Midbrain (tissue), 1 donor: ENCODE data around the gene XPNPEP3.
"Not testable (repeated sequence)": the region's sequence is repeated elsewhere in the genome, so short reads cannot be mapped to it uniquely, and the experiment has no call there.

Source experiments
- DNase-seq: peaks from one replicate; lab custom pipeline; 2025; lab: John Stamatoyannopoulos, UW

The XPNPEP3 gene

DNA sequence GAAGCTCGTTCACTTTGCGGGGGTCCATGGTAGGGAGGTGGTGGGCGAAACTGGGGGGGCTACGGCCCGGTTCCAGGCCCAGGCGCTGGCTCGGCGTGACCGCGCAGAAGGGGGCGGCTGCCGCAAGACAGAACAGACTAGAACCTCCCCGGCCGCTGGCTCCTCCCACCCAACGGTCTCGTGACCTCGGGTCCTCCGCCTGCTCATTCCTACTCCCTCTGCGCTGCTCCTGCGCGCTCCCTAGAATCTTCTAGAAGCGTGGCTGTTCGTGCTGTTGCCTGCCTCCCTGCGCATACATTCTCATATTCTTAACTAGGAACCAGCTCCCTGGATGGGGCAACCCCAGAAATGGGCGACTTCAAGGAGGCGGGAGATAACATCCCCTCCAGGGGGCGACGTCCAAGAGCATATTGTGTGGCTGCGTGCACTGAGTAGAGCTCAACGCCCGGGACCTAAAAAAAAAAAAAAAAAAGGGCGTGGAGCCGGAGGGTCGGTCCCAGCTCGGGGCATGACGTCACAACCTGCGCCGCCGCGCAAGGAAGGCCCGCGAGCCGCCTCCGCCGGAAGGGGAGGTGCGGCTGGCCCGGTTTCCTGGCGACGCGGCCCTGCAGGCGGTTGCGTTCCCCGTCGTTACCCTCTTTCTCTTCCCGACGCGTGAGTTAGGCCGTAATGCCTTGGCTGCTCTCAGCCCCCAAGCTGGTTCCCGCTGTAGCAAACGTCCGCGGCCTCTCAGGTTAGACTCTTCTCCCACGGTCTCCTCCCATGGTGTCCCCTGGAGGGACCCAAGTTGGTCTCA lies at the start of gene XPNPEP3, which contains the start of gene ST13:
XPNPEP3 (plus strand) TSS at position 636 of the 796 bp plus-strand sequence; CDS start at position 670, 34 bp downstream.
ST13 (minus strand) TSS at position 127 of the 796 bp plus-strand sequence; CDS start at position 28, 99 bp downstream.
- DNase-seq, result peak; percentile 96

DNA sequence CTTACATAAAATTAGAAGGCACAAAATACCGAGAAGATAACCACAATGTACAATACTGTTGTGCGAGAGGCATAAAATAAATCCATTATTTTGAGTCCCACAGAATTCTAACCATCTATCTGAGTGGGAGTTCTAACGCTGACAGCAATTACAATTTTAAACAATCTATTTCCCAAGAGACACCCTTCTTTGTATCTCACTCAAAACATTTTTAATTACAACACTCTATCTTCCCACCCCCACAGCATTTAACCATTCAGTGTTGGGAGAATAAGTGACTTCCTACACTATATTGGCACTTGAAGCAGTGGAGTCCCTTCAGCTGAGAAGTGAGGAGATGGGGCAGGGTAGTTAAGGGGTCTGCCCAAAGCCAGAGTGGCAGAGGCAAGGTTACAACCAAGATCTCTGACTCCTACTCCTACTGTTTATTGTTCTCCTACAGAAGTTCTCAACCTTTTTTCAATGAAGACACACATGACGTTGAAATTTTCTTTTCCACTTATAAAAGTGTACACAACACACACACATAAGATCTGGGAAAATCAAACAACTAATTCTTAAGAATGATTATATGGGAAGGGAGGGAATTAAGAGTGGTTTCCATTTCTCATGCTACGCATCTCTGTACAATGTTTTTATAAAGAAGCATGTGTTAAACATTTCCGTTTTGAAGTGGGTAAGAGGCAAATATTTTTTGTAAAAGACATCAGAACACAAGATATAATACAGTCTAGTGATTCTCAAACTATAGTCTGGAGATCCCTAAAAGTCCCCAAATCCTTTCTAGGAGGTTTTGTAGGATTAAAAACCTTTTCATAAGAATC lies 48.7 kb upstream of the XPNPEP3 start:
- DNase-seq, result no peak

DNA sequence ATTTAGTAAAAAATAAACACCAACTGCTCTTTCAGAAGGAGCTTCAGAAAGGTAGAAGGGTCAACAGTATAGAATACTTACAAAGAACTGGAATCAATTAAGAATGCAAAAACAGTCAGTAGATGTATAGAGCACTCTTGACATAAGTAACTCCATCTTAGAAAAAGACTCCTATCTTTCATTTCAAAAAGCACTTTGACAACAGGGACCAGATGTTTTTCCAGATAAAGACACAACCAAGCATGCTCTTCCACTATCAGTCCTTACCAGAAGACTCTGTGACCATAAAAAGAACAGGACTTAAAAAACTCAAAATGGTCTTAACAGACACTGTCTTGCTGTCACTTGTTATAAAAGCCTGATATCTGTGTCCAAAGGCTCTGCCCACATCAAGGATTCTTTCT lies 43.0 kb upstream of the XPNPEP3 start:
- DNase-seq, result no peak

DNA sequence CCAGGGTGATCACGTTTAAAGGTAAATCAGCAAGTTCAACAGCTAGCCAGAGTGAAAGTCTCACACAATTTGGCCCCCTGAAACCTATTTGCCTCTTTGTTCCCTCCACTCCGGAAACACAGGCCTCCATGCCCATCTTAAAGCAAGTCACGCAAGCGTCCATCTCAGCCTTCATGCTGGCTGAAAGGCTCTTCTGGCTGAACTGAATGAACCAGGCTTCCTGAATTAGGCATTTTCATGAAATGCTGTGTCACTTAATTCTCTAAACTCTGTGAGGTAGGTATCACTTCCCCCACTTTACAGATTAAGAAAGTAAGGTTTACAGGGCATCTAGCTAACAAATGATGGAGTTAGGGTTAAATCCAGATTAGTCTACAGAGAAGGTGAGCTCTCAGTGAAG lies 39.2 kb upstream of the XPNPEP3 start:
- no peak for DNase-seq

DNA sequence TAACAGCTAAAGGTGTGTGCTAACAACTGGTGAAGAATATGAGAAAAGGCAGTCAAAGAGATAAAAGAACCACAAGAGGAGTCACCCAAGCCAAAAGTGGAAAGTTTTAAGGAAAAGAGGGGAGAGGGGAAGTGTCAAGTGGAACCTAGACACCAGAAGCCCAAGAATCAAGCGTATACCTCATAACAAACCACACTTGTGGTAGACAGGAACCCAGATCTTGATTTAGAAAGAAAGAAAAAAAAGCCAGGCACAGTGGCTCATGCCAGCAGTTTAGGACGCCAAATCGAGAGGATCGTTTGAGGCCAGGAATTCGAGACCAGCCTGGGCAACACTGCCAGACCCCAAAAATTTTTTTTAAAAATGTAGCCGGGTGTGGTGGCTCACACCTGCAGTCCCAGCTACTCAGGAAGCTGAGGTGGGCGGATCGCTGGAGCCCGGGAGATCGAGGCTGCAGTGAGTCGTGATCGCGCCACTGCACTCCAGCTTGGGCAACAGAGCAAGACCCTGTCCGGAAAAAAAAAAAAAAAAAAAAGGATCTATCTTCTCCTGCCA lies 38.7 kb upstream of the XPNPEP3 start:
- DNase-seq, result no peak

DNA sequence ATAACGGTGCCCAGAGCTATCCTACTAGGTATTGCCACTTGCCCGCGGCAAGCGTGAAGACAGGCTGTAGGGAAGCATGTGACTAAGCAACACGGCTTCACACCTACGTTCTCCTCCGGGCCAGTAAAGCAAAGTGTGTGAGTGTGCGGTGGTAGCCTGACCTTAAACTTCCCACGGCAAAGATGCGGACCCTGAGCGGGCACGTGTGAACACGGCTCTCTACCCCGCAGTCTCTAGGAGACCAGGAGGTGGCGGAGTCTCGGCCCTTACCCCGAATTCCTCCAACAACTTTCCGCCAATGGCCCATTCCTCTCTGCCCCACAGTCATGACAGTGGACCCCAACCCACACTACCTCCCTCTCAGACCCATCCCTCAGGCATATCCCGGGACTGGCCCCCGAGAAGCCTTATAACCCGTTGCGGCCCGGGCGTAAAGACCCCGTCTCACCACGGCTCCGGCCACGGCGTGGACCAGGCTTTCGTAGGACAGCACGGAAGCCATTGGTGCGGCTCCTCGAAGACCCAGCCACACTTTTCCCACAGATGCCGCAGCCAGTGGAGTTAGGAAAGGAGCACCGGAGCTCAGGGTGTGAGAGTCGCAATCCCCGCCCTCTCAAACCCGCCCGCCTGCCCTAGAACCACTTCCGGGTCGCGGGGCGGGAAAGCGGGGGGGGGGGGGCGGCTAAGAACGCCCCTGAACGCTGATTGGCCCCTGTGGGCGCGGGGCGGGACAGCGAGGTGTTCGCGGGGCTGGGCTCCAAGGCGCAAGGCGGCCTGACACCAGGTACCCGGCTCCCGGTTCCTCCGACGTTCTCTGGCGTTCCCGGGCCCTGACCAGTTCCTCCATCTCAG lies 38.0 kb upstream of the XPNPEP3 start, which contains the start of gene SLC25A17:
SLC25A17 (minus strand) TSS at position 600 of the 852 bp plus-strand sequence; CDS start at position 502, 98 bp downstream.
- peak; percentile 92 for DNase-seq

DNA sequence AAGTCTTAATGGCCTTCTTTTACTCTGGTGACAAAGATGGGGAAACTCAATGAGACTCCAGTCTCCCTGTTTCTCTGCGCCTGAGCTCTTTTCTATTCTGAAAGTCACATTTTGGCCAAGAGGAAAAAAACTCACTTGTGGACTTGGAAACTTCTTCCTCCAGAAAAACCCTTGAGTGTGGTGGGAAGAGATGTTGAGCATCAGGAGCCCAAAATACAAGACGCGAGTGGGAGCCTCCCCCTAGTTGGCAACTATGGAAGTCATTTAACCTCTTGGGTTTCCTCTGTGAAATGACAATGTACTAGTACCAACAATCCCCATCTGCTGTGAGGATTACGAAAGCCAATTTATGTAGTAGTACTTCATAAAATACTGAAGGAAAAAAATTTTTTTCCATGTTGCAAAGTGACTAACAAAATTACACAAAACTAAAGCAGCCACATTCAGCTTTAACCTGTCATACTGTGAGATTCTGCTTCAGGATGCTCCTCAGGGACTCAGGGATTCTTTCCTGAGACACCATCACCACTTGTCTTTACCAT lies 37.3 kb upstream of the XPNPEP3 start:
- DNase-seq, result no peak

DNA sequence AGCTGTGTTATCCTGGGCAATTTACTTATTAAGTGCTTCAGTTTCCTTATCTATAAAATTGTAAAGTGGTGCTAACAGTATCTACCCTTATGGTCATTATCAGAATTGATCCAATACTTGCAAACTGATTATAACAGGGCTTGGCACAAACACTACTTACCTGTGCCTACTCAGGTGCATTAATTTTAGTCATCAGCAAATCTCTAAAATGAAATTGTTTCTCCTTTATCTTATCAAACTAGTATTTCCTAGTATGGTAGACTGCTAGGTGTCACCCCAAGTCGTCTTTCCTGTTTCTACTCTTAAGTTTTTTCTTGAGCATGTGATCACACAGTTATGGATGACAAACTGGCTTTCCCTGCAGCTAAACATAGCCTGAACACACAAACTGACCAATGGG lies 33.5 kb upstream of the XPNPEP3 start:
- DNase-seq, result no peak

DNA sequence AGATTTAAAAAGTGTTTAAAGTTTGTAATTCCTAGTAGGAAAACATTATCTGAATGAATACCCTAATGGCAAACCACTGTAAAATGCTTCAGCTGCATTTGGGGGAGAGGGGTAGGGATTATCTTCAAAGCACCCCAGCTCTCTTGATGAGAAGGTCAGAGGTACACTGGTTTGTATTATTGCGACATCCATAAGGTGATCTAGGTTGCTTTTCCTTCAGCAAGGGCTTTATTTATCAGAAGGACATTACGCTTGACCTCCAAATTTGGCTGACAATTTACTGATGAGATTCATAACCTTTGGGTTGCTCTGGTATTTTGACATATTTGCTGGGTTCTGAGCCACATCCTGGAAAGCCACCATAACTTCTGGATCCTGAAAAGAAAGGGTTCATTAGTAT lies 30.7 kb upstream of the XPNPEP3 start:
- not testable (repeated sequence) for DNase-seq

DNA sequence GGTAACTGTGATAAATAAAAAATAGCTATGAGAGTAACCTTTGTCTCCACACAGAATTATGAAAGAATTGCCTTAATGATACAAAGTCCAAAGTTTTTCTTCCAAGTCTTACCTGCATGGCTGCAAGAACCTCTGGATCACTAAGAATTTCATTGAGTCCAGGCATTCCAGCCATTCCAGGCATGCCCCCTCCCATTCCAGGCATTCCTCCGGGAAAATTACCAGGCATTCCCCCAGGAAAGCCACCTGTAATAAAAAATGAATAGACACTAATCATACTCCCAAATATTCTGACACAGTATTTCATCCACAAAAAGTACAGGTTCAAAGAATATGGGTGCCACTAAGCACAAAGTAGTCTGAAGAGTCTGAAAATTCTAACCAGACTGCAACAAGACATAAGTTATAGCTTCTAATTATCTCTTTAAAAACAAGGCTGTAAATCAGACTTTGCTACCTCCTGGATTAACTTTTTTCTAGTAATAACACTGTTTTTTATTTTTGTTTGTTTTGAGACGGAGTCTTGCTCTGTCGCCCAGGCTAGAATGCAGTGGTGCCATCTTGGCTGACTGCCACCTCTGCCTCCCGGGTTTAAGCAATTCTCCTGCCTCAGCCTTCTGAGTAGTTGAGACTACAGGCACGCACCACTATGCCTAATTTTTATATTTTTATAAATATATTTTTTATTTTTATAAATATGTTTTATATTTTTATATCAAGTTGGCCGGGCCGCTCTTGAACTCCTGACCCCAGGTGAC lies 29.8 kb upstream of the XPNPEP3 start:
- DNase-seq, result no peak

DNA sequence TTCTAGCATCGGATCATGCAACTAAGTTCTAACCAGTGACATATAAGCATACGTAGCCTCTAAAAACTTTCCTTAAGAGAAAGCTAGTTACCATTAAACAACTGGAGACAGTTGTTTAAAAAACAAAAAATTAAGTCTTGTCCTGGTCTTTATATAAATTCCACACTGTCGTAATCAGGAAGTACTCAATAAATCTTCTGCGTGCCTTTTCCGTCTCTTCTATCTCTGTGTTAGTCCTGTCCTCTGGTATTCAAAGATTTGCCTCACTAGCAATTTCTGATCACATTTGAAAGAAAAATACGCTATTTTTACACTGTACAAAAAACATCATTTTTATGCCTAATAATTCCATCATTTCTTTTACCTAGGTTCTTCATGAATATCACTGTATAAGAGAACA lies 27.8 kb upstream of the XPNPEP3 start:
- no peak for DNase-seq

DNA sequence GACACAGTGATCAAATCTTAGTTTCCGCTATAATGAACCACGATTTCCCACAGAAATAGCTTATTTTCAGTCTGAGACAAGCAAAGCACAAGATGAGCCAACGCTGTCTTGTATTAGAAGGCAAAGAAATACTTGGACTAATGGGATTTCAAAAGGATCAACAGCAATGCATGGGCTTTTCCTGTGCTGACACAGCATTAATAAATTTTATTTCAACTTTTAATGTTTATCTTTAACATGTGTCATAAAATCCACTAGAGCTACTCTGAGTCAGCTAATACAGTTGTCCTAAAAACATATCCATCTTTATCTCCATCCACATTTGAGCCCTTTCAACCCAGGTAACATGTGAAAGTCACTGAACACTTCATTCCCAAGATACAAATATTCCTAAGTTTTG lies 22.3 kb upstream of the XPNPEP3 start:
- DNase-seq, result no peak

DNA sequence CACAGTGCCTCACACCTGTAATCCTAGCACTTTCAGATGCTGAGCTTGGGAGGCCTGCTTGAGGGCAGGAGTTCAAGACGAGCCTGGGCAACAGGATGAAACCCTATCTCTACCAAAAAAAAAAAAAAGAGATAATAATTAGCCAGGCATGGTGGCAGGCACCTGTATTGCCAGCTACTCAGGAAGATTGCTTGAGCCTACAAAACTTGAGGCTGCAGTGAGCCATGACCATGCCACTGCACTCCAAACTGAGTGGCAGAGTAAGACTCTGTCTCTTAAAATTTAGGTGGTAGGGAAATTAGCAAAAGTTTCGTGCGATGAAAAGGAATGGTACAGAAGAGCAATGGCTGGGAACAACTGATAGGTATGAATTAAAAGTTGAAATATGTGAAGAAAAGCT lies 18.5 kb upstream of the XPNPEP3 start:
- no peak for DNase-seq

DNA sequence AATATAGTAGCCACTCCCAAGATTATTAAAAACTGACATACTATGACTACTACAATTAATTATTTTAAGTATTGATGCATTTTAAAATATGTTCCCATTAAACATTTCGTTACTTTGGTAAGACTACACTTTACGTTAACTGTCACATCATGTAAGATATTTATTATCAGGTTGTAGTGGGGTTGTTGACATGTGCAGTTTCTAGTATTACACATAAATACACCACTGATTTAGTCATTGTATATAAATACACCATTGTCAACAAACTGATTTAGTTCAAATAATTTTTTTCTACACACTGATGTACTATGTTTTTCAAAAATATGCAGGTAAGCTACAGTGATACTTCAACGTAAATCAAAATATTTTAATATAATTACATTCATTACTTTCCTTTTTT lies 12.0 kb upstream of the XPNPEP3 start:
- DNase-seq, result no peak

DNA sequence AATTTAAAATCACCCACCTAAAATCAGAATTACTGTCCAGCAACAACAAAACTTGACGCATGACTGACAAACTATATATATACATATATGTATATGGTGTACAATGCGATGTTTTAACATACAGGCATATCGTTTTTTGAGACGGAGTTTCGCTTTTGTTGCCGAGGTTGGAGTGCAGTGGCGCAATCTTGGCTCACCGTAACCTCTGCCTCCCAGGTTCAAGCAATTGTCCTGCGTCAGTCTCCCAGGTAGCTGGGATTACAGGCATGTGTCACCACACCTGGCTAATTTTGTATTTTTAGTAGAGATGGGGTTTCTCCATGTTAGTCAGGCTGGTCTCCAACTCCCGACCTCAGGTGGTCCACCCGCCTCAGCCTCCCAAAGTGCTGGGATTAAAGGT lies 11.1 kb upstream of the XPNPEP3 start:
- DNase-seq, result not testable (repeated sequence)

DNA sequence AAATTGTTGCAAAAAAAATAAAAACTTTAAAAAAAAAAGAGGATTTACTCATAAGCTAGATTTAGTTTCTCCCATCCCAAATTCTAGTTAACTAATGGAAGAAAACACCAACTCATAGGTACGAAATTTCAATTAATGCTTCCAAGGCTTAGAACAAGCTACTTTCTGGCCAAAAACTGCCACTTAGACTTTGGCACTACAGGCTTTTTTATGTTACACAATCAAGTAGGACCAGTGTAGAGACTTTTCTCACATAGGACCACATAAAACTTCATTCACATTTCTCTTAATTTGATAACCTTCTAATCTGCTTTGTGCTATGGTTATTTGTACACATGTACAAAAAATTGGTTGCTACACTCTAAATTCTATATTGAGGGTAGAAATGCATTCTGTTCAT lies 3.6 kb upstream of the XPNPEP3 start:
- DNase-seq, result no peak

DNA sequence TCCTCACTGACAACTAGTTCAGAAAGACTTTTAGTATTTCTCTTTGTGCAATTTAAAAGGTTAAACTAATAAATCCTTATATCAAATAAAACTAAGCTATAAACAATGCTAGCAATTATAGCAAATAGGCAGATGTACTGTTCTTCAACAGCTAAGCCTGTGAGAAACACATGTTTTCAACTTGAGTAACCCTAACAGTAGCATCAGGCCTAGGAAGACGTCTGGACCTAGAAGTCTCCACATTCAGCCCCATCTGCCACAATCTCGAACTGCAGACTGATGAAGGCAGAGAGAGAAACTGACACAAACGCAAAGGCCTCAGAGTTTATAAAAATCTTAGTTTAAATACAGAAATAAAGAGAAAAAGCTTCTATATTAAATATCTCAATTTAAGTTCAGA lies 3.0 kb upstream of the XPNPEP3 start:
- DNase-seq, result no peak

DNA sequence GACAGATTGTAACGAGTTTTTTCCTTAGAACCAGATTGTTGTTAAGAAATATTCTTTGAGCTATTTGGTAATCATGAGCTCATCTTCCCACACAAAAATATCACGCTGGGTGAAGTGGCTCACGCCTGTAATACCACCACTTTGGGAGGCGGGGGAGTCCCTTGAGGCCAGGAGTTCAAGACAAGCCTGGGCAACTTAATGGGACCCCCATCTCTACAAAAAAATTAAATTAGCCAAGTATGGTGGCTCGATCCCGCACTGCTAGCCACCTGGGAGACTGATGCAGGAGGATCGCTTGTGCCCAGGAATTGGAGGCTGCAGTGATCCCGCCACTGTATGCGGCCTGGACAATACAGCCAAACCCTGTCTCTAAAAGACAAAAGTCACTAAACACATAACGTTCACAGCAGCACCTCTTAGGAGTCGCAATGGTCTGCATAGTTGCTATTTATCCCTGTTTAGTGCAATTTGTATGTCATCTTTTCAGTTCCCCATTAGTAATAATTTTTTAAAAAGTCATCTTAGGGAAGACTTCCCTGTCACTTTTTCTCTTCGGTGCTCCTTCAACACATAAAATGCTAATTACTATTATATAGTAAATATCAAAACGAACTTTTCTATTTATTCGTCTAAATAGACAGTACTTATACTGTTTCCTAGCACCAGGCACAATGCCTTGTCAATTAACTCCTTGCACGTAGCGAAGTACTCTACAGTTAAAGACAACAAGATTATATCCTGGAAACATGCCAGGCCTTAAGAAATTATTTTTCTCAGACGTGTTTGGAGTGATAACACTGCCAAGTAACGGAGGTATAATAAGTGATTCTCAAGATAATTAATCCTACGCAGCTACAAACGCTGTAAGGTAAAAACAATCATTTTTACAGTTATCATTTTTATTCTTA lies 1.6 kb upstream of the XPNPEP3 start:
- no peak for DNase-seq

DNA sequence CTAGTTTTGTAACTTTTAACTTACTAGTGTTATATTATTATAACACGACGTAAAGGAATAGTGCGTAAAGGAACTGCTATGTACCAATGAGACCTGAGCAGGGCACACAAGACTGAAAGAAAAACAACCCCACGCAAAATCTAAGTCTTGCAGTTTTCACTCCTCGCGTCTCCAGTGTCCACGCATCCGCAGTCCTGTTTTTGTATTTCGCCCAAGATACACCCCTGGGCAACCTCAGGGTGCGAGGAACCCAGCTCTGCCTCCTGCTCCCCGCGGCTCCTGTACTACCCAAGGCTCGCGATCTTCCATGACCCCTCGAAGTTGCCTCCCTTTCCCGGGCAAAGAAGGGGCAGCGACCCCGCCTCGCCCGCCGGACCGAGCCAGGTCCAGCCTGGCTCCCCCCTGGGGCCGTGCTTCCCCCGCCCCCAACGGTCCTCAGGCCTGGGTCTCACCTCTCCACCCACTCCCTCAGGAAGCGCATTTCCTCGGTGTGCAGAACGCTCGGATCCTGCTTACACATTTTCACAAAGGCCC lies 902 bp upstream of the XPNPEP3 start:
- peak; percentile 43 for DNase-seq
